Activated CD8-positive, alpha-beta memory T cell treated with anti-CD3 and anti-CD28 coated beads, Interleukin-2, amount 10 ng/mL, durations not matched to agents 7 days and 5 days (primary cell): ENCODE measurements around the gene WFDC8. TPM values are rescaled to one million over a fixed set of nuclear protein-coding genes. Genes with fewer than 3 reads are reported as not detected.

Experiments
- ATAC-seq: fragments of 150-1000 bp; cut with Tn5 transposase; one replicate; pipeline ENCODE4 v1.10.0; 2021; ENCODE audit warnings: moderate library complexity
- CTCF ChIA-PET: fragments of 350-600 bp; sonication (Branson Sonifier 250); formaldehyde crosslinking; loops from one replicate; lab custom pipeline; 2021; ENCODE audit warnings: antibody characterized with exemption; lab: Charles Lee
- DNase-seq: peaks from one replicate; pipeline ENCODE4 v3.0.0-alpha.2; 2020
- H3K27ac Mint-ChIP-seq: one replicate; pipeline ENCODE4 v1.8.0; 2021; ENCODE audit warnings: mild to moderate bottlenecking, mixed read lengths
- H3K27me3 Mint-ChIP-seq: one replicate; pipeline ENCODE4 v1.8.0; 2021; ENCODE audit warnings: mixed read lengths
- H3K36me3 Mint-ChIP-seq: one replicate; pipeline ENCODE4 v1.8.0; 2021; ENCODE audit warnings: mild to moderate bottlenecking, mixed read lengths
- H3K4me1 Mint-ChIP-seq: one replicate; pipeline ENCODE4 v1.8.0; 2021; ENCODE audit warnings: mixed read lengths
- H3K4me3 Mint-ChIP-seq: one replicate; pipeline ENCODE4 v1.8.0; 2021; ENCODE audit warnings: mild to moderate bottlenecking, moderate library complexity, mixed read lengths
- H3K9me3 Mint-ChIP-seq: one replicate; pipeline ENCODE4 v1.8.0; 2022; ENCODE audit warnings: low read depth, mixed read lengths
- total RNA-seq, 2 experiments: library from RNA; stranded (reverse); gene quantifications; one replicate each; pipeline ENCODE4 v1.2.3, GENCODE V29; 2021

The WFDC8 gene
- total RNA-seq, 2 experiments from 2014 or later = not detected

DNA sequence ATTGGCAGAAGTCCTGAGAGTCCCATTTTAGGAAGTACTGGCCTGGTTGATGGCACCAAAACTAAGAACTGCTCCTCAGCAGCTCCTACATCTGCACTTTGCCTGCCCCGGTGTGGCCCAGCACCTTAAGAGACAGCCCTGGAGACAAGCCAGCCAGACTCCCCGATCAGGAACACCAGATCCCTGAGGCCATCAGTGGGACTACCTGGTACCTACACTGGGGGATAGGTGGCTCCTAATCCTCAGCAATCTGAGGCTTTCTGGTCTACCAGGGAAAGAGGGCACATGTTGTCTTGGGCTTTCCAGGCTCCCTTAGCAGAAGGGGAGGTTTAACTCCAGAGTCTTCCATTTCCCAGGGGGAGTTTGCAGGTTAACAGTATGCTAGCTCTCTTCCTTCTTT lies 39.7 kb downstream of the WFDC8 start, which contains the start of gene WFDC6:
TSS of gene WFDC6 (minus strand) at position 101 of the 400 bp plus-strand sequence. CDS start at position 26, 75 bp downstream.
- Mint-ChIP-seq H3K9me3 (no peaks in the 10 kb centered on the region), H3K4me3 (no peak within 1 kb of the TSS), H3K27me3 (peaks cover 43% of the 10 kb centered on the region), H3K4me1 (no peaks in the 10 kb centered on the region), H3K36me3 (no peaks in the 10 kb centered on the region), H3K27ac (no peak within 1 kb of the TSS)
- ATAC-seq (no peak), DNase-seq (no peak)
- CTCF ChIA-PET = no interaction called here

DNA sequence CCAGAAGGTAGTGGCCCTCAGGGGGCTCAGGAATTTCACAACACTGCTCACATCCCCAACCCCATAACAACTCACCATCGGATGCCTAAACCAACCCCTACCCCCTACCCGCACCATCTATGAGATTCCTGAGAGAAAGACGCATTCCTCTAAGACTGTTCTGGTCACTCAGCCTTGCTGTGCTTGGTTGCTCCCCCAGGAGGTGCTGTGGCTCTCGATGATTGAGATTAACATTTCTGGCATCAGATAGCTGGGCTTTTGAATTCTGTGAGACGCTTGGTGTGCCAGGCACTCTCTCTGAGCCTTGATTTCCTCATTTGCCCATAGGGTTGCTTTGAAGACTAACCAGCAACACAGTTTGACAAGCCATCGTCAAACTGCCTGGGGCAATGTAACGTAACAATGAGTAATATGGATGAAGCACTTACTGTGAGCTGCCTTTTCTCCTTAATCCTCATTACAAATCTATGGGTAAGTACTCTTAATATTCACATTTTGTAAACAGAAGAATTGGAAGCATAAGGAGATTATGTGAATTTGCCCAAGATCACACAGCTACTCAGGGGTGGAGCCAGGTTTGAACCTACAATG lies 40.8 kb downstream of the WFDC8 start:
- Mint-ChIP-seq H3K4me3 (no peak overlapping the region), H3K9me3 (no peaks in the 10 kb centered on the region), H3K36me3 (no peaks in the 10 kb centered on the region), H3K27me3 (peaks cover 36% of the 10 kb centered on the region), H3K4me1 (no peaks in the 10 kb centered on the region), H3K27ac (no peak overlapping the region)
- ATAC-seq (no peak), DNase-seq (no peak)
- CTCF ChIA-PET = no interaction called here

DNA sequence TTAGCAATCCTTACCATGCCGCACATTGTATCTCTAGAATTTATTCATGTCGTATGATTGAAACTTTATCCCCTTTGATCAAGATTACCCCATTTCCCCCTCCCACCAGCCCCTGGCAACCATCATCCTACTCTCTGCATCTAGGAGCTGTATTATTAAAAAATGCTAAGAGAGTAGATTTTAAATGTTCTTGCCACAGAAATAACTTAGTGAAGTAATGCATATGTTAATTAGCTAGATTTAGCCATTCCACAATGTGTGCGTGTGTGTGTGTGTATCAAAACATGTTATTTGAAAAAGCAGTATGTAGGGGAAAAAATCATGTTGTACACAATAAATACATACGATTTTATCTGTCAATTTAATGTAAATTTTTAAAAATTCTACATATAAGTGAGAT lies 51.8 kb downstream of the WFDC8 start:
- peaks cover 47% of the 10 kb centered on the region for H3K27me3 Mint-ChIP-seq
- H3K36me3 Mint-ChIP-seq = no peaks in the 10 kb centered on the region
- no peak overlapping the region for H3K27ac Mint-ChIP-seq
- no peak for ATAC-seq
- no peak overlapping the region for H3K4me3 Mint-ChIP-seq
- H3K4me1 Mint-ChIP-seq = no peaks in the 10 kb centered on the region
- CTCF ChIA-PET = no interaction called here
- H3K9me3 Mint-ChIP-seq = no peaks in the 10 kb centered on the region
- DNase-seq = no peak

DNA sequence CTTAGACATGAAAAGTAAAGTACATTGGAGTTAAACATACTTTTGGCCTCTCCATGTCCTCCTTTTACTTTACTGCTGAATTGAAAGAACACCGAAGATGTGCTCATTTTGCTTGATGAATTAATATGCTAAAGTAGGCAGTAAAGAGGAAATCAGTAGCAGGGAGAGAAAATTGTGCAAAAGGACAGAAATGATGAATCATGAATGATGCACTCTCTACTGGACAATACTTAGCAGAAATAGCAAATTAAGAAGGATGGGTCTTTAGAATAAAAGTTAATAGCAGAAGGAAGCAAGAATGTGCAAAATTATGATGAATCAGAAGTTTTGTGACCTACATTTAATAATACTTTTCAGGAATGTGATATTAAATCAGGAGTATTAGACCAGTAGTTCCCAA lies 55.3 kb downstream of the WFDC8 start:
- Mint-ChIP-seq H3K4me1 (no peaks in the 10 kb centered on the region), H3K4me3 (no peak overlapping the region), H3K36me3 (no peaks in the 10 kb centered on the region), H3K27me3 (peaks cover 45% of the 10 kb centered on the region), H3K27ac (no peak overlapping the region), H3K9me3 (no peaks in the 10 kb centered on the region)
- no peak for ATAC-seq
- no peak for DNase-seq
- CTCF ChIA-PET = no interaction called here

DNA sequence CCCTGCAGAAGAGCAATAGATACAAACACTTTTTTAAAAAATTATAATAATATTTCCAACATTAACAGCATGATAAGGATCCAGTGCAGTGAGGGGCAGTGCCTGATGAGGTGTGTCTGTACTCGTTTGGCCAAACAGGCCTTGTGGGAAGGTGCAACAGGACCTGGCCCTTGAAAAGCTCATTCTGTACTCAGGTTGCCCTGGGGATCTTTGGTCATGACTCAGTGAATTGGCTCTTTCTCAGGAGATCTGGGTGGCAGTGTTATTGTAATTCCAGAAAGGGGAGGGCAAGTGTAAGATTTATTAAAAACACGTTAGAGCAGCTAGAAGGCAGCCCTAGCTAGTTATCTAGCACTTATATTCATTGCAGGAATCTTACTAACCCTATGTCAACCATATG lies 60.8 kb downstream of the WFDC8 start:
- Mint-ChIP-seq H3K9me3 (no peaks in the 10 kb centered on the region), H3K27ac (no peak overlapping the region), H3K36me3 (no peaks in the 10 kb centered on the region), H3K4me1 (no peaks in the 10 kb centered on the region), H3K27me3 (peaks cover 29% of the 10 kb centered on the region), H3K4me3 (no peak overlapping the region)
- no peak for DNase-seq
- no peak for ATAC-seq
- CTCF ChIA-PET = no interaction called here

DNA sequence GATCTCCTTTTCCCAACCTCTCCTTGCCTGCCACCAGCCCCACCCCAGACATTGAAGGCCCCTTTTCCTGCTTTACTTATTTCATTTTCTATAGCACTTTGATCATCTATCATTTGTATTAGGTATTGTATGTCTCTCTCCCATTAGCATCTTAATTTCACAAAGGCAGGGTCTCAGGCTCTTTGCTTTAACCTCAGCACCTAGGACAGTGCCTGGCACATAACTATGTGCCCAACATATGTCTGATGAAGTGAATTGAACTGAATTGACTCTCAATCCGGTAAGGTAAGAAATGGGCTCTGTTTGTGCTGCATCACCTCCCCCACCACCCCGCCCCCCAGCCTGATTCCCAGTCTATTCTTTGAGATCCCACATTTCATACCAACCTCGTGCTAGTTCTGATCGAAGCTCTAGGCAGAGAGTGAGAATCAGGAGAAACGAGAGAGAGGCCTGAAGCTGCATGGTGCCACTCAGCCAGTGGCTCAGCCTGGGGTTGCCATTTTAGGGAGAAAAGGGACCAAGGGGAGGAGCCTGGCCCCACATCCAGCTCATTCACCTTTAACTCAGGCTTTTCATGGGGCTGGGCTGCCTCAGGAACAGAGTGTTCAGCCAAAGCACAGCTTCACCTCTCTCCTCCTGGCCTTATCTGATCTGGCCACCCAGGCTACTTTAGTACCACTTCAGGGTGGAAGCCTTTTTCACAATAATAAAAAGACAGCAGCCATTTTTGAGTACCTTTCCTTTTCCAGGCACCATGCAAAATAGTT lies 63.8 kb downstream of the WFDC8 start, which contains the start of gene SPINT3:
TSS of gene SPINT3 (minus strand) at position 476 of the 767 bp plus-strand sequence. CDS start at position 462, 14 bp downstream.
- Mint-ChIP-seq H3K4me1 (no peaks in the 10 kb centered on the region), H3K4me3 (no peak within 1 kb of the TSS), H3K36me3 (no peaks in the 10 kb centered on the region), H3K27ac (no peak within 1 kb of the TSS), H3K27me3 (peaks cover 26% of the 10 kb centered on the region), H3K9me3 (no peaks in the 10 kb centered on the region)
- no peak for ATAC-seq
- CTCF ChIA-PET = interaction anchor here (0.8 kb wide), 1 partner anchor 221 kb away, joined by 3 read pairs; no protein-coding TSS in a partner anchor
- DNase-seq = no peak

DNA sequence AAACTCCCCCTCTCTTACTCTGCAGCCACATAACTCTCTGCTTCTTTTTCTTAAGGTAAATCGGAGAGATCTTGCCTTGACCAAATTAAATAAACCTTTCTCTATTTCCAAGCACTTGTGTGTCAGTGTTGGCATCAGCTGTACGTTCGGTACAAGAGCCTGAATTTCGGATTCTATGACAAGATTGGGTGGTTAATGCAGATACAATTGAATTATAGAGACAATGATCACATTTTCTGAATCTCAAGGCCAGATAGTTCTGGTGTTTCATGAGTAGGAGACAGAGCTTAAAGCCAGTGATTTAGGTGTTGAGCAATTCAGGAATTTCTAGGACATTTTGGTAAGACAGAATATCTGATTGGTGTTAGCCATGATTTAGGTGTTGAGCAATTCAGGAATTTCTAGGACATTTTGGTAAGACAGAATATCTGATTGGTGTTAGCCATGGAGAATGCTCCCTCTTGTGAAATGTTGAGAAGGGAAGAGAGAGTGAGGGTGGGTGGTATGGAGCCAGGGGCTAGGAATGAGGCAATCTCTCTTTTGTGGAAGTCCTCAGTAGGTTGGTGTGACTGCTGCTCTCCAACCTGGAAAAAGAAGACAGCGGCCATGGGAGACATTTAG lies 68.7 kb downstream of the WFDC8 start:
- H3K9me3 Mint-ChIP-seq = no peaks in the 10 kb centered on the region

DNA sequence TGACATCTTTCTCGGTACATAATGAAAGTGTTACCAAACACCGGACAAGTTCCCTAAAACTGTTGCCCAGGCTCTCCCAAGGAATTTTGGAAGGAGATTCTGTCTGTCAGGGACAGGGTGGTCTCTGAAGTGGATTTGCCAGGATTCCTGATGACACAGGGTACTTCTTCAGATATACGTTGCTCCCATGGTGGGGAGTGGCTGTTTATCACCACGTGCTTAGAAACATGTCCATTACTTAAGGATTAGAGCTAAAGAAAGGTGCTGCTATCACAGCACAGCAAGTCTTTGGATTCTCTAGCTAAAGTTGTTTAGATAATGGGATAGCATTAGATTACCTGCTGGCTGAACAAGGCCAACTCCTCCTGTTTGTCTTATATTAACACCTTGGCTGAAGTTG lies 70.0 kb downstream of the WFDC8 start:
- DNase-seq = no peak
- H3K4me1 Mint-ChIP-seq = peaks cover 7% of the 10 kb centered on the region
- no peak overlapping the region for H3K27ac Mint-ChIP-seq
- no peak for ATAC-seq
- CTCF ChIA-PET = interaction anchor here (0.6 kb wide), 1 partner anchor 109 kb away, joined by 4 read pairs; no protein-coding TSS in a partner anchor
- peaks cover 42% of the 10 kb centered on the region for H3K27me3 Mint-ChIP-seq
- H3K4me3 Mint-ChIP-seq = no peak overlapping the region
- no peaks in the 10 kb centered on the region for H3K9me3 Mint-ChIP-seq
- H3K36me3 Mint-ChIP-seq = no peaks in the 10 kb centered on the region

More for the DNA sequence above, 68.7 kb downstream of the WFDC8 start:
- Mint-ChIP-seq H3K4me1 (peaks cover 7% of the 10 kb centered on the region), H3K27ac (no peak overlapping the region), H3K36me3 (no peaks in the 10 kb centered on the region), H3K27me3 (peaks cover 41% of the 10 kb centered on the region), H3K4me3 (no peak overlapping the region)
- CTCF ChIA-PET = no interaction called here
- no peak for ATAC-seq
- no peak for DNase-seq

DNA sequence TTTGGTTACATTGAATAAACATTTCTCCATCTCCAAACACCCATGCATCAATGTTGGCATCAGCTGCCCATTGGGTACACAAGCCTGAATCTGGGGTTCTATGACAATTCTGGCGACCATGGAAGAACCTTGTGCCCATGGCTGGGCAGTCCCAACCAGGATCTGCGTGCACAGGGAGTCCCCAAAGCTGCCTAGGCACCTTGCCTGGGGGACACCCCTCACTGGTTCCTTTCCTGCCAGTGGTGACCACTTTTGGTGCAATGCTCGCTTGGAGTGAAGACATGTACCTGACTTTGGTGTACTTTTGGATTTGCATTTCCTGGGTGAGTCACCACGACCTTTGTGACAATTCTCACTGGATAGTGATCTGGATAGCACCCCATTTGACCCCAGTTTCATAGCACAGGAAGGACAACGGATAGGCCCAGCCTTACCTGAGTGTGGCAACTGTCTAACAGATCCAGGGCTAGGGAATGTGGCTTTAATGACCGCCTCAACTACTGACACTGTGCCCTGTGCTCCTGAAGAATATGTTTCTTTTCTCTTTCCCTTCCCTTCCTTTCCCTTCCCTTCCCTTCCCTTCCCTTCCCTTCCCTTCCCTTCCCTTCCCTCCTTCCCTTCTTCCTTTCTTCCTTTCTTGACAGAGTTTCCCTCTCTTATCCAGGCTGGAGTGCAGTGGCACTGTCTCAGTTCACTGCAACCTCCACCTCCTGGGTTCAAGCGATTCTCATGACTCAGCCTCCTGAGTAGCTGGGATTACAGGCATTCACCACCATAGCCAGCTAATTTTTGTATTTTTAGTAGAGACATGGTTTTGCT lies 70.8 kb downstream of the WFDC8 start:
- CTCF ChIA-PET = interaction anchor here (0.6 kb wide), 1 partner anchor 110 kb away, joined by 4 read pairs; no protein-coding TSS in a partner anchor
- H3K4me1 Mint-ChIP-seq = peaks cover 7% of the 10 kb centered on the region
- DNase-seq (no peak), ATAC-seq (no peak)
- H3K36me3 Mint-ChIP-seq = no peaks in the 10 kb centered on the region
- H3K27me3 Mint-ChIP-seq = peaks cover 44% of the 10 kb centered on the region
- H3K27ac Mint-ChIP-seq = no peak overlapping the region
- no peak overlapping the region for H3K4me3 Mint-ChIP-seq
- H3K9me3 Mint-ChIP-seq = no peaks in the 10 kb centered on the region

DNA sequence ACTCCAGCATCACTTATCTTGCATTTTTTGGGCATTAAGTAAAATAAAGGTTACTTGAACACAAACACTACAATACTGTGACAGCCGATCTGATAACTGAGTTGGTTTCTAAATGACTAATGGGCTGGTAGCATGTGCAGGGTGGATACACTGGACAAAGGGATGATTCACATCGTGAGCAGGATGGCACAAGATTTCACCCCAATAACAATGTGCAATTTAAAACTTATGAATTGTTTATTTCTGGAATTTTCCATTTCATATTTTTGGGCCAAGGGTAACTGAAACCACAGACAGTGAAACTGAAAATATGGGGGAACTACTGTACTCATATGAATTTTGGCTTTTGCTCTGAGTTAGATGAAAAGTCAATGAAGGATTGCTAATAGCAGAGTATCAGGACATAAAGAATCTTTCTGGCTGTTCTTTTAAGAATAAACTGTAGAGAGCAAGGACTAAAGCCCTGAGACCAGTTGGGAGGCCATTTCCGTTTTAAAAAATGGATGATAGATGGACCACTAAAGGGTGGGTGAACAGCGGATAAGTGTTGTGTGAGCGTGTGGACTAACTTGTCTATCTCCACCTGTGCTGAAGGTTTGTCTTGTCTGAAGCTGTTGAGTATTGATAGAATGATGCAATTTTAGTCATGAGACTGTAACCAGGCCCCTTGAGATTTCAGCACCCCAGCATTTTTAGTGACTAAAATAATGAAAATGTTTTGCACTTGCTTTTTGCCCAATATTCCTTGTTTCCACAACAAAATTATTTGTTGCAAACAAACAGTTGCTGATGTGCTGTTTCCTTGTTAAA lies 71.9 kb downstream of the WFDC8 start:
- Mint-ChIP-seq H3K27ac (no peak overlapping the region), H3K9me3 (no peaks in the 10 kb centered on the region), H3K4me3 (no peak overlapping the region), H3K36me3 (no peaks in the 10 kb centered on the region), H3K27me3 (peaks cover 45% of the 10 kb centered on the region), H3K4me1 (peaks cover 7% of the 10 kb centered on the region)
- CTCF ChIA-PET = no interaction called here
- ATAC-seq (peak; percentile 53), DNase-seq (no peak)

DNA sequence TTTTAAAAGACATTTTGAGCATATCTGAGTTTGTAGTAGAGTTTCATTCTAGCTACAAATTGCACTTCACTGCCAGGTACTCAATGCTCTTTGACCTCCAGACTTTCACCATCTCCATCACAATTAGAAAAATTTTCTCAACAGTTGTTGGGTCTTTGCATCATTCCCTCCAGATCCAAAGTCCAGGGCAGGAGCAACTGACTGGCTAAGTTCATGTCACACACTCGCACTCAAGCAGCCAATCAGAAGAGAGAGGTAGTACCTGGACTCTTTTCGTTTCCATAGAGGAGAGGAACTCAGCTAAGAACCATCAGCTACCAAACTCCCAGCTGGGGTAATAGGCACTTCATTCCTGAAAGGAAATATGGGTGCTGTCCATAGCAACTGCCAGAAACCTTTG lies 72.7 kb downstream of the WFDC8 start:
- Mint-ChIP-seq H3K4me3 (no peak overlapping the region), H3K9me3 (no peaks in the 10 kb centered on the region), H3K27ac (no peak overlapping the region), H3K4me1 (peaks cover 7% of the 10 kb centered on the region), H3K27me3 (peaks cover 51% of the 10 kb centered on the region), H3K36me3 (no peaks in the 10 kb centered on the region)
- DNase-seq (no peak), ATAC-seq (no peak)
- CTCF ChIA-PET = no interaction called here

DNA sequence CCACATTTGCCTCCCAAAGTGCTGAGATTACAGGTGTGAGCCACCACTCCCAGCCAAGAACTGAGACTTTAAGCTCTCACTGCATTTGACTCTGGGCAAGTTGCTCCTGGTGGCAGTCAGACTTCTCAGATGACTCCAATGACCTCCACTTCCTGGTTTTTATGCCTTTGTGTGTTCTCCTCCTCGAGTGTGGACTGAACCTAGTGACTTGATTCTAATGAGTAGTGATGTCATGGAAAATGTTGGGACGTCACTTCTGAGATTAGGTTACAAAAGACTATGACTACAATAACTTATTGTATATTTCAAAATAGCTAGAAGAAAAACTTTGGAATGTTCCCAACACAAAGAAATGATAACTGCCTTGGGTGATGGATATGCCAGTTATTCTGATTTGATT lies 75.7 kb downstream of the WFDC8 start:
- Mint-ChIP-seq H3K9me3 (no peaks in the 10 kb centered on the region), H3K4me1 (peaks cover 7% of the 10 kb centered on the region)
- CTCF ChIA-PET = no interaction called here

More for the DNA sequence above, 75.7 kb downstream of the WFDC8 start:
- H3K36me3 Mint-ChIP-seq = no peaks in the 10 kb centered on the region
- DNase-seq = no peak
- no peak overlapping the region for H3K27ac Mint-ChIP-seq
- peaks cover 48% of the 10 kb centered on the region for H3K27me3 Mint-ChIP-seq
- H3K4me3 Mint-ChIP-seq = no peak overlapping the region
- ATAC-seq = no peak
